GM12878 (cell line): Measurements from ENCODE around the gene LIMCH1.

ENCODE experiments used
- CEBPZ ChIP-seq: fragments of 150-350 bp; IDR thresholded peaks from 2 replicates; pipeline ENCODE4 v1.6.1; 2016; ENCODE audit warnings: low read depth, low read length
- CUX1 ChIP-seq: IDR thresholded peaks from 2 replicates; pipeline ENCODE4 v1.6.1; 2012; ENCODE audit warnings: improper control_type of control experiment, low read depth, low read length; ENCODE audit not compliant: insufficient replicate concordance
- EZH2 ChIP-seq: IDR thresholded peaks from 2 replicates; pipeline ENCODE4 v1.6.1; 2012; ENCODE audit warnings: low read depth, mild to moderate bottlenecking, control low read depth, inconsistent platforms, low read length, borderline replicate concordance; ENCODE audit not compliant: control insufficient read depth
- MYC ChIP-seq: IDR thresholded peaks from 2 replicates; pipeline ENCODE4 v1.6.1; 2011; ENCODE audit warnings: mild to moderate bottlenecking, low read length, moderate library complexity, inconsistent platforms; ENCODE audit not compliant: insufficient read depth, insufficient replicate concordance, insufficient read length, severe bottlenecking
- POLR2AphosphoS5 ChIP-seq: IDR thresholded peaks from 2 replicates; pipeline ENCODE4 v1.6.1; 2011; ENCODE audit warnings: mild to moderate bottlenecking, low read length, inconsistent platforms
- RAD51 ChIP-seq: fragments of 450-650 bp; IDR thresholded peaks from 2 replicates; pipeline ENCODE4 v1.6.1; 2016; ENCODE audit warnings: moderate library complexity, mild to moderate bottlenecking, inconsistent platforms
- SIN3A ChIP-seq: IDR thresholded peaks from 2 replicates; pipeline ENCODE4 v1.6.1; 2012; ENCODE audit warnings: low read depth, low read length, improper control_type of control experiment
- TAF1 ChIP-seq: IDR thresholded peaks from 2 replicates; pipeline ENCODE4 v1.6.1; 2011; ENCODE audit warnings: mild to moderate bottlenecking, low read depth, low read length, borderline replicate concordance
- TCF3 ChIP-seq: IDR thresholded peaks from 2 replicates; pipeline ENCODE4 v1.6.1; 2012; ENCODE audit warnings: low read depth, mild to moderate bottlenecking, low read length, borderline replicate concordance; ENCODE audit not compliant: insufficient read depth
- YBX1 ChIP-seq: fragments of 450-650 bp; IDR thresholded peaks from 2 replicates; pipeline ENCODE4 v1.6.1; 2016; ENCODE audit warnings: antibody characterized with exemption
- ZNF24 ChIP-seq: fragments of 450-650 bp; IDR thresholded peaks from 2 replicates; pipeline ENCODE4 v1.6.1; 2017; ENCODE audit warnings: antibody characterized with exemption, mild to moderate bottlenecking
- TF ChIP-seq, protein P1 (sequence below), 3 experiments: IDR thresholded peaks in 2 of 3; conservative IDR thresholded peaks in 1 of 3; 2 replicates each; pipeline ENCODE4 v1.5.1; 2011; ENCODE audit warnings: low read depth in 3 of 3, low read length in 3 of 3, mild to moderate bottlenecking in 3 of 3, control low read depth in 2 of 3, moderate library complexity in 2 of 3, inconsistent platforms in 1 of 3, mixed read lengths in 1 of 3; ENCODE audit not compliant: control insufficient read depth in 2 of 3, insufficient read depth in 1 of 3; ENCODE audit errors: extremely low read depth in 1 of 3
- TF ChIP-seq, protein P2 (sequence below): fragments of 450-650 bp; IDR thresholded peaks from 2 replicates; pipeline ENCODE4 v1.6.1; 2014; ENCODE audit warnings: mild to moderate bottlenecking

GRCh38 chr4:41512596-41512995 lies 25.4 kb upstream of the LIMCH1 start:
- TF ChIP-seq, protein P1, sequence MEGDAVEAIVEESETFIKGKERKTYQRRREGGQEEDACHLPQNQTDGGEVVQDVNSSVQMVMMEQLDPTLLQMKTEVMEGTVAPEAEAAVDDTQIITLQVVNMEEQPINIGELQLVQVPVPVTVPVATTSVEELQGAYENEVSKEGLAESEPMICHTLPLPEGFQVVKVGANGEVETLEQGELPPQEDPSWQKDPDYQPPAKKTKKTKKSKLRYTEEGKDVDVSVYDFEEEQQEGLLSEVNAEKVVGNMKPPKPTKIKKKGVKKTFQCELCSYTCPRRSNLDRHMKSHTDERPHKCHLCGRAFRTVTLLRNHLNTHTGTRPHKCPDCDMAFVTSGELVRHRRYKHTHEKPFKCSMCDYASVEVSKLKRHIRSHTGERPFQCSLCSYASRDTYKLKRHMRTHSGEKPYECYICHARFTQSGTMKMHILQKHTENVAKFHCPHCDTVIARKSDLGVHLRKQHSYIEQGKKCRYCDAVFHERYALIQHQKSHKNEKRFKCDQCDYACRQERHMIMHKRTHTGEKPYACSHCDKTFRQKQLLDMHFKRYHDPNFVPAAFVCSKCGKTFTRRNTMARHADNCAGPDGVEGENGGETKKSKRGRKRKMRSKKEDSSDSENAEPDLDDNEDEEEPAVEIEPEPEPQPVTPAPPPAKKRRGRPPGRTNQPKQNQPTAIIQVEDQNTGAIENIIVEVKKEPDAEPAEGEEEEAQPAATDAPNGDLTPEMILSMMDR (IDR thresholded peaks at IDR 0.05 in 2 of 3, conservative IDR thresholded peaks at IDR 0.05 in 1 of 3; ENCODE audit: control insufficient read depth in 2 of 3, extremely low read depth in 1 of 3, insufficient read depth in 1 of 3, low read depth in 3 of 3, low read length in 3 of 3) = no peak
- TF ChIP-seq TAF1 (no peak), MYC (no peak), ZNF24 (no peak), CUX1 (no peak), YBX1 (no peak), EZH2 (no peak), TCF3 (no peak), SIN3A (no peak), POLR2AphosphoS5 (no peak), CEBPZ (no peak), RAD51 (no peak)
- TF ChIP-seq, protein P2, sequence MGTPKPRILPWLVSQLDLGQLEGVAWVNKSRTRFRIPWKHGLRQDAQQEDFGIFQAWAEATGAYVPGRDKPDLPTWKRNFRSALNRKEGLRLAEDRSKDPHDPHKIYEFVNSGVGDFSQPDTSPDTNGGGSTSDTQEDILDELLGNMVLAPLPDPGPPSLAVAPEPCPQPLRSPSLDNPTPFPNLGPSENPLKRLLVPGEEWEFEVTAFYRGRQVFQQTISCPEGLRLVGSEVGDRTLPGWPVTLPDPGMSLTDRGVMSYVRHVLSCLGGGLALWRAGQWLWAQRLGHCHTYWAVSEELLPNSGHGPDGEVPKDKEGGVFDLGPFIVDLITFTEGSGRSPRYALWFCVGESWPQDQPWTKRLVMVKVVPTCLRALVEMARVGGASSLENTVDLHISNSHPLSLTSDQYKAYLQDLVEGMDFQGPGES = no peak
